HG03103 (cell line): Measurements from ENCODE around the gene GALNT15.

Experiments used
- ATAC-seq: cut with Tn5 transposase; IDR thresholded peaks from one replicate; pipeline ENCODE4 v1.9.1; 2021; ENCODE audit warnings: low read depth; ENCODE audit not compliant: unreplicated experiment

Gene GALNT15

GRCh38 chr3:16183601-16184270, 9.3 kb downstream of the GALNT15 start:
- no peak for ATAC-seq

GRCh38 chr3:16186086-16186485, 11.6 kb downstream of the GALNT15 start:
- no peak for ATAC-seq

- ATAC-seq: no peak
These were observed 12.1 kb downstream of the GALNT15 start for GRCh38 chr3:16186565-16186964.

DNA sequence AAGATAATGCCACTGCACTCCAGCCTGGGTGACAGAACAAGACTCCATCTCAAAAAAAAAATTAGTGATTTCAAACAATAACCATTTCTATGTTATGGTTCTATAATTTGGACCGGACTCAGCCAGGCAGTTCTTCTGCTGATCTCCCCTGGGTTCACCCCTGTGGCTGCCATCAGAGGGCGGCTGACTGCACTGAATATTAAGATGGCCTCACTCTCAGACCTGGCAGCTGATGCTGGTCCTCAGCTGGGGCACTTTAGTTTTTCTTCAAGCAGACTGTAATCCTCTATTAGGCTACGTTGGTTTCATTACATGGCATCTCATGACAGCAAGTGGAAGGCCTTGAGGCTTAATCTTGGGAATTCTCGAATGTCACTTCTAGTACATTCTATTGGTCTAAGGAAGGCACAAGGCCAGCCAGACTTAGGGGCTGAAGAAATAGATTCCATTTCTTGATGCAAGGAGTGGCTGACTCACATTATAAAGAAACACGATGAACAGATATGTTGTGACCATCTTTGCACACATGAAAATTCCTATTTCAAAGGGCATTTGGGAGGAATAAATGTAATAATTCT, 12.8 kb downstream of the GALNT15 start:
- no peak for ATAC-seq

- no peak for ATAC-seq
These were observed 13.6 kb downstream of the GALNT15 start for GRCh38 chr3:16188071-16188470.

GRCh38 chr3:16189201-16189600, 14.7 kb downstream of the GALNT15 start:
- ATAC-seq: no peak

DNA sequence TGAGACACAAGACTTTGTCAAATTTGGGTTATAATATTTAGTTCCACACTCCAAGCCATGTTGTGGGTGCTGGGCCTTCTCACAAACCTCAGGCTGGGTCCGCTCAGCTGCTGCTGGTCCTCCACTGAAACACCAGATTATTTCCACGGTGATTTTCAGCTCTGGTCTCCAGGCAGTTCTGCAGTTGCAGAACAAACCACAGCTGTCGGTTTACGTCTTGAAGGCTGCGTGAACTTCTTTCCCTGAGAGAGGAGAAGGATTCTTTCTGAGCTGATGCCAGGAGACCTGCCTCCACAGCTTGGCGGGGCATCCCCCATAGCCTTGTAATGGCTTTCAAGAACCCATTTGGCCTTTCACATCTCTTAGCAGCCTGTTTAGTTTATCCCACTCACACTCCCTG, 16.2 kb downstream of the GALNT15 start:
- ATAC-seq: no peak

GRCh38 chr3:16191591-16191990, 17.1 kb downstream of the GALNT15 start:
- ATAC-seq: no peak

GRCh38 chr3:16192176-16192811, 17.8 kb downstream of the GALNT15 start:
- no peak for ATAC-seq

DNA sequence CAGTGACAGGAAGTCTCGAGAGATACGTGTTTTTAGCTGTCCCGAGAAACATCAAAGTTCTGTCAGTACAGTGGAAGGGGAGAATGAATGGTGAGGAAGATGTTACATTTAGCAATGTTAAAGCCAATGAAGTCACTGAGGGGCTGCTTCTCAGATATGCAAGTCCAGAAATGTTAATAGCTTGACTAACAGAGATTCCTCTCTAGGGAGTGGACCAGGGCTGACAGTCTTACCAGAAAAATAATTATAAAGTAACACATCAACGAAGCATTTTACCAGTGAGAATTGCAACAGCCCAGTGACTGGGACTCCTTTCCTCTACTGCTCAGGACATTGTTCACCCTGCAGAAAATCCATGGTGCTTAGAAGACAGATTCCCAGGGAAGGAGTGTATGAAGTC, 23.9 kb downstream of the GALNT15 start:
- ATAC-seq: no peak

- ATAC-seq: no peak
These were observed 25.3 kb downstream of the GALNT15 start for GRCh38 chr3:16199769-16200168.

GRCh38 chr3:16200411-16200810, 25.9 kb downstream of the GALNT15 start:
- no peak for ATAC-seq

- no peak for ATAC-seq
These were observed 28.6 kb downstream of the GALNT15 start for GRCh38 chr3:16203031-16203430.

- no peak for ATAC-seq
These were observed 29.5 kb downstream of the GALNT15 start for GRCh38 chr3:16203671-16204629.

GRCh38 chr3:16204751-16205150, 30.3 kb downstream of the GALNT15 start:
- no peak for ATAC-seq

- ATAC-seq: no peak
These were observed 30.8 kb downstream of the GALNT15 start for GRCh38 chr3:16205156-16205870.

- ATAC-seq: no peak
These were observed 32.6 kb downstream of the GALNT15 start for GRCh38 chr3:16207031-16207430.

GRCh38 chr3:16211176-16211904, 36.9 kb downstream of the GALNT15 start:
- ATAC-seq: no peak

- no peak for ATAC-seq
These were observed 39.9 kb downstream of the GALNT15 start for GRCh38 chr3:16214366-16214765.
